HepG2 (cell line): ENCODE results near the gene RNASE8. TPM values are rescaled to one million over a fixed set of nuclear protein-coding genes. Genes with fewer than 3 reads are reported as not detected.

ENCODE experiments used
- HDAC6 ChIP-seq: fragments of 200-600 bp; sonication (generic); IDR thresholded peaks from 2 replicates; pipeline ENCODE4 v1.7.0; 2017; ENCODE audit warnings: mild to moderate bottlenecking, antibody characterized with exemption, low read length, low read depth
- HOXA3 ChIP-seq: sonication (generic); formaldehyde crosslinking; IDR thresholded peaks from 2 replicates; pipeline ENCODE4 v1.5.0; 2020; ENCODE audit warnings: missing genetic modification reagents
- IRF9 ChIP-seq: sonication (generic); formaldehyde crosslinking; IDR thresholded peaks from 2 replicates; pipeline ENCODE4 v1.8.0; 2022; ENCODE audit warnings: missing genetic modification reagents, mild to moderate bottlenecking, borderline replicate concordance
- KLF6 ChIP-seq: IDR thresholded peaks from 2 replicates; pipeline ENCODE4 v1.8.0; 2016; ENCODE audit warnings: missing biosample characterization, missing genetic modification reagents
- MAFG ChIP-seq: sonication (generic); formaldehyde crosslinking; IDR thresholded peaks from 2 replicates; pipeline ENCODE4 v1.5.1; 2020; ENCODE audit warnings: mild to moderate bottlenecking, missing genetic modification reagents
- PPARG ChIP-seq: conservative IDR thresholded peaks from 2 replicates; pipeline ENCODE4 v1.6.1; 2016; ENCODE audit warnings: missing biosample characterization, missing genetic modification reagents
- PRDM4 ChIP-seq: sonication (generic); formaldehyde crosslinking; IDR thresholded peaks from 2 replicates; pipeline ENCODE4 v1.9.0; 2021; ENCODE audit warnings: missing genetic modification reagents, borderline replicate concordance
- SMARCE1 ChIP-seq: fragments of 450-650 bp; IDR thresholded peaks from 2 replicates; pipeline ENCODE4 v1.6.1; 2017; ENCODE audit warnings: borderline replicate concordance
- SRSF1 ChIP-seq: fragments of 200-400 bp; formaldehyde crosslinking; optimal IDR thresholded peaks from 2 replicates; pipeline ENCODE3; 2017; ENCODE audit warnings: mild to moderate bottlenecking, low read depth, low read length, moderate library complexity
- ZBTB26 ChIP-seq: IDR thresholded peaks from 2 replicates; pipeline ENCODE4 v1.6.1; 2016; ENCODE audit warnings: missing compliant biosample characterization, missing genetic modification reagents, borderline replicate concordance
- ZMAT5 ChIP-seq: sonication (generic); formaldehyde crosslinking; IDR thresholded peaks from 2 replicates; pipeline ENCODE4 v1.5.0; 2020; ENCODE audit warnings: mild to moderate bottlenecking, low read depth, missing genetic modification reagents, borderline replicate concordance
- ZNF407 ChIP-seq: sonication (generic); formaldehyde crosslinking; IDR thresholded peaks from one replicate; pipeline ENCODE4 v1.5.1; 2020; ENCODE audit warnings: mild to moderate bottlenecking, missing genetic modification reagents; ENCODE audit errors: not compliant biosample characterization
- ZNF614 ChIP-seq: IDR thresholded peaks from 2 replicates; pipeline ENCODE4 v1.6.1; 2018; ENCODE audit warnings: missing biosample characterization, missing genetic modification reagents, inconsistent platforms, borderline replicate concordance
- polyA plus RNA-seq, 8 experiments: library from polyadenylated mRNA; depleted of rRNA in 3 of 8; stranded (reverse) in 7 of 8; unstranded in 1 of 8; fragments of >200 nt; fragmentation: Illumina TruSeq in 4 of 8; extraction: Trizol in 4 of 8; gene quantifications; 2 replicates each; pipeline versions ENCODE4 v1.2.1 to v1.2.3, GENCODE V29; 2011 to 2016; ENCODE audit warnings: low read depth in 4 of 8, missing spikeins in 1 of 8, mixed read lengths in 1 of 8; ENCODE audit not compliant: insufficient read depth in 1 of 8
- total RNA-seq, 5 experiments: library from RNA; depleted of rRNA; stranded (reverse); fragments of >200 nt; fragmentation: Illumina TruSeq; extraction: Trizol; gene quantifications; 2 replicates each; pipeline ENCODE4 v1.2.3, GENCODE V29; 2016; ENCODE audit warnings: low read depth in 1 of 5

The RNASE8 gene
- total and polyA plus RNA-seq, 2 of the 13 experiments (the other 11 are each of a cell fraction or from before 2014, with no cell fraction given), result not detected

- TF ChIP-seq ZNF407 (no peak), IRF9 (CRISPR knock-in tag) (peak; percentile 92; the same call in 1 of the 2 replicates), ZNF614 (CRISPR knock-in tag) (peak; percentile 89; the same call in 1 of the 2 replicates), PPARG (CRISPR knock-in tag) (no peak; the same call in 1 of the 2 replicates), KLF6 (peak; percentile 87; the same call in 1 of the 2 replicates), SMARCE1 (no peak), ZMAT5 (CRISPR knock-in tag) (no peak), ZBTB26 (CRISPR knock-in tag) (peak; percentile 87), HDAC6 (no peak), HOXA3 (CRISPR knock-in tag) (peak; percentile 86), MAFG (CRISPR knock-in tag) (no peak), SRSF1 (peak; percentile 92), PRDM4 (no peak)
These were observed 34.8 kb downstream of the RNASE8 start (continued) for GRCh38 chr14:21092273-21093011.
